HepG2 (cell line): ENCODE results near the gene MCF2L. TPM values are rescaled to one million over a fixed set of nuclear protein-coding genes. Genes with fewer than 3 reads are reported as not detected.
A peak's percentile ranks its signal among the peaks of the same experiment; 100 is the strongest.

Source experiments
- DMTF1 ChIP-seq: sonication (generic); formaldehyde crosslinking; IDR thresholded peaks from 2 replicates; pipeline ENCODE4 v1.4.0; 2020; ENCODE audit warnings: mild to moderate bottlenecking, missing genetic modification reagents
- FOXK2 ChIP-seq: fragments of 450-650 bp; IDR thresholded peaks from 2 replicates; pipeline ENCODE4 v1.6.1; 2016
- HCFC1 ChIP-seq: fragments of 150-350 bp; IDR thresholded peaks from 2 replicates; pipeline ENCODE4 v1.6.1; 2014; ENCODE audit warnings: low read depth, low read length
- MAX ChIP-seq: IDR thresholded peaks from 2 replicates; pipeline ENCODE4 v1.6.1; 2012; ENCODE audit warnings: inconsistent platforms
- PRDM15 ChIP-seq: sonication (generic); formaldehyde crosslinking; IDR thresholded peaks from 2 replicates; pipeline ENCODE4 v1.4.0; 2020; ENCODE audit warnings: missing genetic modification reagents
- TBP ChIP-seq: sonication (generic); formaldehyde crosslinking; IDR thresholded peaks from 2 replicates; pipeline ENCODE4 v1.5.0; 2020; ENCODE audit warnings: missing genetic modification reagents
- ZKSCAN1 ChIP-seq: fragments of 150-350 bp; IDR thresholded peaks from 2 replicates; pipeline ENCODE4 v1.6.1; 2014; ENCODE audit warnings: low read length
- ZNF274 ChIP-seq: sonication (generic); formaldehyde crosslinking; IDR thresholded peaks from 2 replicates; pipeline ENCODE4 v1.5.1; 2020; ENCODE audit warnings: mild to moderate bottlenecking, missing genetic modification reagents
- ZNF407 ChIP-seq: sonication (generic); formaldehyde crosslinking; IDR thresholded peaks from one replicate; pipeline ENCODE4 v1.5.1; 2020; ENCODE audit warnings: mild to moderate bottlenecking, missing genetic modification reagents; ENCODE audit errors: not compliant biosample characterization
- ZNF432 ChIP-seq: sonication (generic); formaldehyde crosslinking; IDR thresholded peaks from 2 replicates; pipeline ENCODE4 v1.5.0; 2020; ENCODE audit warnings: missing genetic modification reagents, mild to moderate bottlenecking, borderline replicate concordance
- ZNF567 ChIP-seq: sonication (generic); formaldehyde crosslinking; IDR thresholded peaks from 2 replicates; pipeline ENCODE4 v1.8.1; 2023; ENCODE audit warnings: mild to moderate bottlenecking, missing genetic modification reagents, borderline replicate concordance
- ZNF800 ChIP-seq: sonication (generic); formaldehyde crosslinking; IDR thresholded peaks from 2 replicates; pipeline ENCODE4 v1.4.0; 2020; ENCODE audit warnings: missing genetic modification reagents
- polyA plus RNA-seq, 8 experiments: library from polyadenylated mRNA; depleted of rRNA in 3 of 8; stranded (reverse) in 7 of 8; unstranded in 1 of 8; fragments of >200 nt; fragmentation: Illumina TruSeq in 4 of 8; extraction: Trizol in 4 of 8; gene quantifications; 2 replicates each; pipeline versions ENCODE4 v1.2.1 to v1.2.3, GENCODE V29; 2011 to 2016; ENCODE audit warnings: low read depth in 4 of 8, missing spikeins in 1 of 8, mixed read lengths in 1 of 8; ENCODE audit not compliant: insufficient read depth in 1 of 8
- total RNA-seq, 5 experiments: library from RNA; depleted of rRNA; stranded (reverse); fragments of >200 nt; fragmentation: Illumina TruSeq; extraction: Trizol; gene quantifications; 2 replicates each; pipeline ENCODE4 v1.2.3, GENCODE V29; 2016; ENCODE audit warnings: low read depth in 1 of 5

MCF2L gene
- total and polyA plus RNA-seq, 2 of the 13 experiments (the other 11 are each of a cell fraction or from before 2014, with no cell fraction given): 19.4 to 28.4 TPM

GRCh38 chr13:113022745-113023574 is 53.9 kb downstream of the MCF2L start (continued):
- TF ChIP-seq PRDM15 (CRISPR knock-in tag) (no peak), ZNF567 (no peak), ZKSCAN1 (no peak), ZNF800 (CRISPR knock-in tag) (no peak), DMTF1 (CRISPR knock-in tag) (0 out of 2 replicates have a peak, but pooled peaks have one; percentile 52), ZNF407 (CRISPR knock-in tag) (no peak), ZNF274 (CRISPR knock-in tag) (no peak; the same call in 1 of the 2 replicates), FOXK2 (no peak), TBP (CRISPR knock-in tag) (no peak), ZNF432 (CRISPR knock-in tag) (no peak), MAX (peak; percentile 87), HCFC1 (no peak)
